HUES64 (cell line): Measurements from ENCODE around the gene APOL6.
"Not testable (repeated sequence)": the region's sequence is repeated elsewhere in the genome, so short reads cannot be mapped to it uniquely, and the experiment has no call there.

Experiments used
- H3K27ac ChIP-seq: 2 replicates; pipeline ENCODE4 v1.7.0; 2013; ENCODE audit warnings: low read depth, low read length, inconsistent platforms
- H3K27me3 ChIP-seq: 2 replicates; pipeline ENCODE4 v1.6.1; 2013; ENCODE audit warnings: mild to moderate bottlenecking, low read length; ENCODE audit not compliant: insufficient read depth
- H3K36me3 ChIP-seq: 2 replicates; pipeline ENCODE4 v1.6.1; 2013; ENCODE audit warnings: mild to moderate bottlenecking, low read length; ENCODE audit not compliant: insufficient read depth
- H3K4me1 ChIP-seq: 2 replicates; pipeline ENCODE4 v1.6.1; 2013; ENCODE audit warnings: mild to moderate bottlenecking, low read length, moderate library complexity; ENCODE audit not compliant: insufficient read depth
- H3K4me3 ChIP-seq: 2 replicates; pipeline ENCODE4 v1.5.1; 2013; ENCODE audit warnings: mild to moderate bottlenecking, low read length, moderate library complexity
- H3K9ac ChIP-seq: 2 replicates; pipeline ENCODE4 v1.6.1; 2013; ENCODE audit warnings: mild to moderate bottlenecking, low read depth, low read length
- H3K9me3 ChIP-seq: 2 replicates; pipeline ENCODE4 v1.6.1; 2013; ENCODE audit warnings: low read depth, low read length; ENCODE audit not compliant: insufficient read depth
- WGBS: fragments of 150-250, 120-280 bp; methylation state at CpG from one replicate; pipeline ENCODE4 v1.1.7; 2013; ENCODE audit warnings: missing lambda C conversion rate; 5-methylcytosine and 5-hydroxymethylcytosine counted together

Gene APOL6

DNA sequence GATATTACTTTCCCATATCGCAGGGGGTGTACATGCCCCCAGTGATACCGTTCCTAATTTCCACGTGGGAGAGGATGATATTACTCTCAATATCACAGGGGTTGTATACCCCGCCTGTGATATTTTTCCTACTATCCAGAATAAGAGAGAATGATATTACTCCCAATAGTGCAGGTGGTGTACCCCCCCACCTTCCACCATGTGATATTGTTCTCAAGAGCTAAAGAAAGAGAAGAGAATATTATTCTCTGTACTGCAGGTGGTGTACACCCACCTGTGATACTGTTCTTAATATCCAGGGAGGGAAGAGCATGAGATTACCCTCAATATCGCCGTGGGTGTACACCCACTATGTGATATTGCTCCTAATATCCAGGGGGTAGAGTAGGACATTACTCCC, 51.6 kb downstream of the APOL6 start:
- H3K27ac ChIP-seq, H3K27me3 ChIP-seq, H3K9me3 ChIP-seq, H3K4me1 ChIP-seq, H3K36me3 ChIP-seq, H3K4me3 ChIP-seq, H3K9ac ChIP-seq: not testable (repeated sequence)
- WGBS = 92% methylated on average over 2 of the region's 6 CpGs

DNA sequence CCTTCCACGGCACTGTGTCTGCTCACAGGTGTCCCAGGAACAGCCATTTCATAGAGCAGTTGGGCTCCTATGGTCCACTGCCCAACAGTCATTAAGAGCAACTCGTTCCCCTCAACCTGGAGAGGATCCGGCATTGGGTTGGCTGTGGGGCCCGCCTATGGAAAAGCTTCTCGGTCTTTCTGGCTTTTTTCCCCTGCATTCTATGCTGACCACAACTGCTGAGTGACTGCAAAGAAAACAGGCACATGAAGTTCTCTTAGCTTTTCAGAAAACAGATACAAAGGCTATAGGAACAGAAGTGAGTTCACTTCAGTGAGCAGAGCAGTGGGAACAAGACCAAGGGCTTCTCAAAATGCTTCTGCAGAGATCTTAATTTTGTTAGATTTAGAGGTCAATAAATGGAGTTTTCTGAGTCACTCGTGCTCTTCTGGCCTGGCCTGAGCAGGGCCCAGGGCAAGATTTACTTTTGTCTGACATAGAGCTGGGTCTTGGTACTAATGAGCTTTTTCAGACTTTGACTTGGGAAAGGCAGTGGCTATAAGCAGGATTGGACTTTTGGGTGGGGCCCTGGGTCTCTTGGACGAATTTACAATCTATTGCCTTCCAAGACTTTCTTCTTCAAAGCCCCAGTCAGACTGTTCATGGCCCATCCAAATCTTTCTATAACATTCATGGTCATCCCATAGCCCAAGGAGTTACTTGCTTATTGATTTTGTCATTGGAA, 55.8 kb downstream of the APOL6 start:
- no peak overlapping the region for H3K4me3 ChIP-seq
- no peak overlapping the region for H3K9ac ChIP-seq
- H3K4me1 ChIP-seq = no peaks in the 10 kb centered on the region
- no peak overlapping the region for H3K27ac ChIP-seq
- WGBS = 89% methylated on average over 7 of the region's 7 CpGs
- no peaks in the 10 kb centered on the region for H3K9me3 ChIP-seq
- no peaks in the 10 kb centered on the region for H3K36me3 ChIP-seq
- peaks cover 7% of the 10 kb centered on the region for H3K27me3 ChIP-seq

DNA sequence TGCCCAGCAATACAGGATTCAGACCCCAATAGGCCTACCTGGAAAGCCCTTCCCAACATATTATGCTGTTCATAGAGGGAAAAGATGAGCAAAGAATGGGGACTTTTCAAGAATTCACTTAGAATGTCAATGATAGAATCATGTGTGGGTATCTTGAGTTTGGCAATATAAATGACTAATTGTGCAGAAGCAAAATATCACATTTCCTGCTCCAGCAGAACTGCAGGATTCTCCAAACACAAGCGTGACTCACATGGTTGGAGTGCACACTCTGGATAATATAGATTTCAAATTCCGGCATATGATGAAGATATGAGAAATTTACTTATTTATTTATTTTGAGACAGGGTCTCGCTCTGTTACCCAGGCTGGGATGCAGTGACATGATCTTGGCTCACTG, 56.9 kb downstream of the APOL6 start:
- H3K4me1 ChIP-seq = no peaks in the 10 kb centered on the region
- peaks cover 7% of the 10 kb centered on the region for H3K27me3 ChIP-seq
- H3K27ac ChIP-seq = no peak overlapping the region
- H3K9ac ChIP-seq = no peak overlapping the region
- H3K9me3 ChIP-seq = no peaks in the 10 kb centered on the region
- 100% methylated on average over 3 of the region's 3 CpGs for WGBS
- H3K4me3 ChIP-seq = no peak overlapping the region
- H3K36me3 ChIP-seq = no peaks in the 10 kb centered on the region

DNA sequence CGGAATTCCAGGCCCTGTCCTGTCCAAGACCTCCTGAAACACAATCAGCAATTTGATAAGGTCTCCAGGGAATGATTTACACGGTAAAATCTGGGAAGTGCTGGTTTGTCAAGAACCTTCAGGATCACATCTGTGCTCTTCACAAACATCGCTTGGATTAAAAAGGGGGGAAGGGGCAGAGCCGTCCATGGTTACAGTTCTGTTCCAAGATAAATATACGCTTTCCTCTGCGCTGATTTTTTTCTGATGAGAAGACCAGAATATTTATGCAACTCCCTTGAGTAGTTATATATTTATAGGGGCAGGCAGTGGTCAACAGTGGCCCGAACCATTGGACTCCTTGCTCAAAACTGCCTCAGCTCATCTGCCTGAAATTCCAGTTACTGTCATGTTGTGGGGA, 60.2 kb downstream of the APOL6 start:
- H3K4me1 ChIP-seq = no peaks in the 10 kb centered on the region
- no peak overlapping the region for H3K27ac ChIP-seq
- 88% methylated on average over 7 of the region's 7 CpGs for WGBS
- no peak overlapping the region for H3K4me3 ChIP-seq
- H3K9ac ChIP-seq = no peak overlapping the region
- no peaks in the 10 kb centered on the region for H3K27me3 ChIP-seq
- no peaks in the 10 kb centered on the region for H3K36me3 ChIP-seq
- no peaks in the 10 kb centered on the region for H3K9me3 ChIP-seq

DNA sequence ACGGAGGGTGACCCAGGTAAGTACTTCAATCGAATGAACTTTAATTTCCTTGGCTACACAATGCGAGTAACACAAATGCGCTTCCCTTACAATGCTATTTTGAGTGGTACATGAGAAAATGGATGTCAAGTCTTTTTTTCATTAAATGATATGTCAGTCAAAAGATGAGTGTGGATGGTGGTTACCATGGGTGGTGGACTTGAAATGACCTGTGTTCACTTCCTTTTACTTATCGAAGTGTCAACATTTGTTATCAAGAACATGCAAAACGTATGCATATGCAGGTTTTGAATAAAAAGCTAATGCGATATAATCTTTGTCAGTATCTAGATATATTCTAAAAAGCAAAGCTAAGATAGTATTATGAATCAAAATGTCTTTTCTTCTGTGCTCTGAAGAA, 60.7 kb downstream of the APOL6 start:
- Histone ChIP-seq H3K9ac (no peak overlapping the region), H3K27ac (no peak overlapping the region), H3K27me3 (no peaks in the 10 kb centered on the region), H3K9me3 (no peaks in the 10 kb centered on the region), H3K4me1 (no peaks in the 10 kb centered on the region), H3K4me3 (no peak overlapping the region), H3K36me3 (no peaks in the 10 kb centered on the region)
- 98% methylated on average over 5 of the region's 7 CpGs for WGBS

GRCh38 chr22:35711336-35711735, 63.1 kb downstream of the APOL6 start:
- H3K9ac ChIP-seq = no peak overlapping the region
- H3K27me3 ChIP-seq = no peaks in the 10 kb centered on the region
- H3K36me3 ChIP-seq = no peaks in the 10 kb centered on the region
- no peaks in the 10 kb centered on the region for H3K4me1 ChIP-seq
- H3K27ac ChIP-seq = no peak overlapping the region
- WGBS = 96% methylated on average over 4 of the region's 4 CpGs
- H3K9me3 ChIP-seq = no peaks in the 10 kb centered on the region
- no peak overlapping the region for H3K4me3 ChIP-seq

DNA sequence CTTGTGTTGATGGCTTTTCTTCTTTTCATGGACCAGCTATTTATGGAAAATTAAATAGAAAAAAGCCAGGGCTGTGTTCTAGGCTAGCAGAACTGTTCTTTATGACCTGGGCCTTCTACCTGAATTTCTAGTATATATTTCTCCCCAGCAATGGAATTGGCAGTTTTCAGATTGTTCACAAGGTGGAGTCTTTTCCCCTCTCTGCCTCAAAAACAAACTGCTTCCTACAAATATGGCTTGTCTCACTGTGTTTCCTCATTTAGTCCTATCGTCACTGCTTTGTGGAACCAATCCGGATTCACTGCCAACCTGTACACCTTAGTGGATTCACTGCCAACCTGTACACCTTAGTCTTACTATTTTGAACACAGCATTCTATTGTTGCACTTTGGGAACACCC, 64.4 kb downstream of the APOL6 start:
- no peak overlapping the region for H3K27ac ChIP-seq
- WGBS = 90% methylated on average over 2 of the region's 2 CpGs
- H3K4me3 ChIP-seq = no peak overlapping the region
- no peaks in the 10 kb centered on the region for H3K27me3 ChIP-seq
- no peak overlapping the region for H3K9ac ChIP-seq
- no peaks in the 10 kb centered on the region for H3K4me1 ChIP-seq
- no peaks in the 10 kb centered on the region for H3K9me3 ChIP-seq
- H3K36me3 ChIP-seq = no peaks in the 10 kb centered on the region

- no peak within 1 kb of the TSS for H3K9ac ChIP-seq
- no peaks in the 10 kb centered on the region for H3K4me1 ChIP-seq
- H3K36me3 ChIP-seq = no peaks in the 10 kb centered on the region
- H3K9me3 ChIP-seq = no peaks in the 10 kb centered on the region
- no peaks in the 10 kb centered on the region for H3K27me3 ChIP-seq
- no peak within 1 kb of the TSS for H3K27ac ChIP-seq
- H3K4me3 ChIP-seq = no peak within 1 kb of the TSS
- WGBS = 95% methylated on average over 3 of the region's 3 CpGs
Measured at GRCh38 chr22:35717572-35717971, 69.3 kb downstream of the APOL6 start, which contains the start of gene APOL5. Gene APOL5, plus strand, starts transcription at chr22:35717872. Its CDS starts 0 bp downstream, at chr22:35717872.
